GM06990 (cell line): ENCODE results near the gene LRRN2.

Experiments used
- DNase-seq: peaks from one replicate; pipeline ENCODE4 v3.0.0-alpha.2; 2011; ENCODE audit not compliant: insufficient read length; ENCODE audit errors: extremely low read depth
- H3K27me3 ChIP-seq: replicated peaks from 2 replicates; pipeline ENCODE4 v1.6.0; 2011; ENCODE audit warnings: low read length; ENCODE audit not compliant: control insufficient read depth, insufficient read depth
- H3K36me3 ChIP-seq: 2 replicates; pipeline ENCODE4 v1.5.1; 2011; ENCODE audit warnings: low read length; ENCODE audit not compliant: control insufficient read depth, insufficient read depth
- H3K4me3 ChIP-seq: replicated peaks from 2 replicates; pipeline ENCODE4 v1.5.1; 2011; ENCODE audit warnings: low read depth, mild to moderate bottlenecking, control low read depth, low read length
- CTCF ChIP-seq: IDR thresholded peaks from 2 replicates; pipeline ENCODE4 v1.5.1; 2011; ENCODE audit warnings: low read length, control low read depth, mild to moderate bottlenecking, inconsistent platforms; ENCODE audit not compliant: insufficient read depth, poor library complexity, severe bottlenecking

LRRN2 gene

GRCh38 chr1:204647114-204647804 lies 38.3 kb downstream of the LRRN2 start:
- H3K4me3 ChIP-seq, result no peak overlapping the region
- no peak for DNase-seq
- no peaks in the 10 kb centered on the region for H3K36me3 ChIP-seq
- peaks cover 3% of the 10 kb centered on the region for H3K27me3 ChIP-seq
- no peak for TF ChIP-seq CTCF

GRCh38 chr1:204645666-204646065 lies 39.9 kb downstream of the LRRN2 start:
- TF ChIP-seq CTCF, result no peak
- no peak overlapping the region for H3K4me3 ChIP-seq
- no peak for DNase-seq
- H3K27me3 ChIP-seq, result peaks cover 7% of the 10 kb centered on the region
- no peaks in the 10 kb centered on the region for H3K36me3 ChIP-seq

- no peak overlapping the region for H3K4me3 ChIP-seq
- DNase-seq, result no peak
- H3K36me3 ChIP-seq, result no peaks in the 10 kb centered on the region
- peaks cover 7% of the 10 kb centered on the region for H3K27me3 ChIP-seq
- TF ChIP-seq CTCF, result no peak
These were observed 40.3 kb downstream of the LRRN2 start for GRCh38 chr1:204645251-204645650.

- Histone ChIP-seq H3K4me3 (no peak overlapping the region), H3K27me3 (peaks cover 7% of the 10 kb centered on the region), H3K36me3 (no peaks in the 10 kb centered on the region)
- no peak for TF ChIP-seq CTCF
- DNase-seq, result no peak
These were observed 42.0 kb downstream of the LRRN2 start for GRCh38 chr1:204643503-204643902.

GRCh38 chr1:204641936-204642335 lies 43.6 kb downstream of the LRRN2 start:
- Histone ChIP-seq H3K27me3 (peaks cover 7% of the 10 kb centered on the region), H3K4me3 (no peak overlapping the region), H3K36me3 (no peaks in the 10 kb centered on the region)
- no peak for DNase-seq
- TF ChIP-seq CTCF, result no peak

GRCh38 chr1:204641455-204641854 lies 44.1 kb downstream of the LRRN2 start:
- Histone ChIP-seq H3K27me3 (peaks cover 7% of the 10 kb centered on the region), H3K36me3 (no peaks in the 10 kb centered on the region), H3K4me3 (no peak overlapping the region)
- TF ChIP-seq CTCF, result no peak
- no peak for DNase-seq
